Ectodermal cell (in vitro differentiated cells): ENCODE results near the gene RCL1.

Source experiments
- H3K27ac ChIP-seq: 2 replicates; pipeline ENCODE4 v1.7.0; 2013; ENCODE audit warnings: mild to moderate bottlenecking, low read depth, low read length; ENCODE audit not compliant: insufficient read depth, poor library complexity, severe bottlenecking
- H3K27me3 ChIP-seq: 2 replicates; pipeline ENCODE4 v1.7.0; 2013; ENCODE audit warnings: mild to moderate bottlenecking, low read length; ENCODE audit not compliant: insufficient read depth, control insufficient read depth, poor library complexity, severe bottlenecking
- H3K36me3 ChIP-seq: one replicate; pipeline ENCODE4 v1.7.0; 2013; ENCODE audit warnings: low read length; ENCODE audit not compliant: control insufficient read depth, insufficient read depth
- H3K4me1 ChIP-seq: one replicate; pipeline ENCODE4 v1.7.0; 2013; ENCODE audit warnings: low read length; ENCODE audit not compliant: control insufficient read depth, insufficient read depth
- H3K4me3 ChIP-seq: 2 replicates; pipeline ENCODE4 v1.7.0; 2013; ENCODE audit warnings: low read depth, low read length, control low read depth; ENCODE audit not compliant: insufficient read depth
- H3K9me3 ChIP-seq: 2 replicates; pipeline ENCODE4 v1.7.0; 2013; ENCODE audit warnings: mild to moderate bottlenecking, low read length, moderate library complexity; ENCODE audit not compliant: control insufficient read depth
- WGBS, 2 experiments: methylation state at CpG; one replicate each; pipeline ENCODE4 v1.1.7; 2013; ENCODE audit warnings: missing lambda C conversion rate in 2 of 2; 5-methylcytosine and 5-hydroxymethylcytosine counted together

RCL1 gene

GRCh38 chr9:4828761-4829160 is 36.0 kb downstream of the RCL1 start:
- no peaks in the 10 kb centered on the region for H3K9me3 ChIP-seq
- WGBS, 2 experiments: 89 to 91% methylated on average over 2 of the region's 2 CpGs

DNA sequence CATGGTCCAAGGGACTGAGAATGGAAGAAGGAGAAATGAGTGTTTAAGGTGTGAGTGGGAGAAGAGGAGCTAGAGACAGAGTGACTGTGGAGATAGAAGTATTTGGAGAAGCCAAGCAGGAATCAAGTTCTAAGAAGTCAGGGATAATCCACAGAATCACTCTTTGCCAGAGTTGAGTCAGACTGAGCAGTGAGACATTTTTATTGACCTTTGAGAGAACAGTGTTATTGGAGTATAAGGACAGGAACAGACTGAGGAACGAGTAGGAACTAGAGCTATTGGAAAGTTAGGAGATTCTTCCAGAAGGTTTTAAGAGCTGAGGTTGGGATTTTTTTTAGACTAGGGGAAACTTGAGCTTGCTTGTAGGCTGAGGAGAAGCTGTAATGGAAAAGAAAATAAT is 37.2 kb downstream of the RCL1 start:
- H3K36me3 ChIP-seq: no peaks in the 10 kb centered on the region
- no peak overlapping the region for H3K27ac ChIP-seq
- no peaks in the 10 kb centered on the region for H3K9me3 ChIP-seq
- H3K27me3 ChIP-seq: no peaks in the 10 kb centered on the region
- 89 to 92% methylated on average over 1 of the region's 1 CpG for WGBS, 2 experiments
- H3K4me3 ChIP-seq: no peak overlapping the region
- H3K4me1 ChIP-seq: no peaks in the 10 kb centered on the region

More at GRCh38 chr9:4828761-4829160, 36.0 kb downstream of the RCL1 start:
- Histone ChIP-seq H3K4me3 (no peak overlapping the region), H3K36me3 (no peaks in the 10 kb centered on the region), H3K4me1 (no peaks in the 10 kb centered on the region), H3K27ac (no peak overlapping the region), H3K27me3 (no peaks in the 10 kb centered on the region)

GRCh38 chr9:4830699-4831098 is 38.0 kb downstream of the RCL1 start:
- Histone ChIP-seq H3K4me1 (no peaks in the 10 kb centered on the region), H3K4me3 (no peak overlapping the region), H3K36me3 (no peaks in the 10 kb centered on the region), H3K27ac (no peak overlapping the region), H3K9me3 (no peaks in the 10 kb centered on the region), H3K27me3 (no peaks in the 10 kb centered on the region)
- 75 to 76% methylated on average over 5 of the region's 5 CpGs for WGBS, 2 experiments

GRCh38 chr9:4831119-4831518 is 38.4 kb downstream of the RCL1 start:
- H3K36me3 ChIP-seq: no peaks in the 10 kb centered on the region
- H3K9me3 ChIP-seq: no peaks in the 10 kb centered on the region
- 91 to 93% methylated on average over 5 of the region's 5 CpGs for WGBS, 2 experiments
- no peaks in the 10 kb centered on the region for H3K27me3 ChIP-seq
- H3K4me1 ChIP-seq: no peaks in the 10 kb centered on the region
- H3K27ac ChIP-seq: no peak overlapping the region
- H3K4me3 ChIP-seq: no peak overlapping the region

DNA sequence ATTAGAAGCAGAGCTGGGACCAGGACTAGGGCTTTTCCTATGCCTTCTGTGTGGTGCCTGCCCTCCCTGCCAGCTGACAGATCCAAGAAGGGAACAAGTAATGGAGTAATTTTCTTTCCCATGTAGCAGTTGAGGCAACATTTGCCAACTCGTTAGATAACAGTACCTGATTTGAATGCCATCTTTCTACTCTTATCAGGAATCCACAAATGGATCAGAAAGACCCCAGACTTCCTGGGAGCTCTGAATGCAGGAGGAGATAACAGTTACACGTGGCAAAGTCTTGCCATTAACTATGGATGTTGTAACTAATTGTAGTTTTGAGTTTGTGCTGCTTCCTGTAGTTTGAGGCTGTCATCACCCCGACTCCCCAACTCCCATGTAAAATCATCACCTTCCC is 39.2 kb downstream of the RCL1 start:
- H3K9me3 ChIP-seq: no peaks in the 10 kb centered on the region
- H3K27me3 ChIP-seq: no peaks in the 10 kb centered on the region
- H3K4me3 ChIP-seq: no peak overlapping the region
- H3K4me1 ChIP-seq: no peaks in the 10 kb centered on the region
- no peak overlapping the region for H3K27ac ChIP-seq
- H3K36me3 ChIP-seq: no peaks in the 10 kb centered on the region
- WGBS, 2 experiments: 92 to 94% methylated on average over 2 of the region's 3 CpGs

GRCh38 chr9:4832786-4833579 is 40.2 kb downstream of the RCL1 start:
- H3K9me3 ChIP-seq: no peaks in the 10 kb centered on the region
- whole genome bisulfite sequencing, 2 experiments: 83 to 93% methylated on average over 7 of the region's 7 CpGs
- H3K27me3 ChIP-seq: no peaks in the 10 kb centered on the region
- no peak overlapping the region for H3K4me3 ChIP-seq
- no peaks in the 10 kb centered on the region for H3K36me3 ChIP-seq
- H3K4me1 ChIP-seq: peaks cover 4% of the 10 kb centered on the region
- no peak overlapping the region for H3K27ac ChIP-seq

DNA sequence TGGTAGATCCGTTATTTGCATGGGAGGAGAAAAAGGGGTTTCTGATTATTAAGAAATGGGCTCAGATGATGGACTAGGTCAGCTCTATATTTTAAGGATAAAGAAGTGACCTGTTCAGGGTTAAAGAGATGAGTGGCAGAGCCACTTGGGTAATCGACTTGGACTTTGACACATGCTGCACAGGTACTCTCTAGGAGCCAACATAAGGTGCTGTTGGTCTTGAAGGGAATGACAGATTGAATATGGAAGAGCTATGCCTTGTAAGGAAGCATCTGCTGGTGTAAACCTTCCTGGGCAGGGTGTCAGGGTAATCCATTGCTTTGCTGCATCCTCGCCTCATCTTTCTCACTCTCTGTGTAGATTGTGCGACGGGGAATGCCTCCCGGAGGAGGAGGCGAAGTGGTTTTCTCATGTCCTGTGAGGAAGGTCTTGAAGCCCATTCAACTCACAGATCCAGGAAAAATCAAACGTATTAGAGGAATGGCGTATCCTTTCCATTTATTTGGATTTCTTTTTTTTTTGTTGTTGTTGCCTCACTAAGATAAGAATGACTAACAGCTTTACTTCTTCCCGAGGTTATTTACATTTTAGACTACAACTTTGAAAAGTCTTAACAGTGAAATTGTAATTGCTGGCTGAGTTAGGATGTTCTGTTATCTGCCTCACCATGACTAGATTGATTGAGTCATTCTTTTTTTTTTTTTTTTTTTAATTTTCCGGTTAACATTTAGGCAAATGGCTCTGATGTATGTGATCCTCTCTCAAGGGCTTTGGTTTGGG is 41.2 kb downstream of the RCL1 start:
- 92 to 94% methylated on average over 10 to 11 of the region's 11 CpGs for WGBS, 2 experiments
- Histone ChIP-seq H3K4me3 (no peak overlapping the region), H3K27ac (no peak overlapping the region), H3K27me3 (no peaks in the 10 kb centered on the region), H3K36me3 (no peaks in the 10 kb centered on the region), H3K4me1 (peaks cover 4% of the 10 kb centered on the region), H3K9me3 (no peaks in the 10 kb centered on the region)

- no peaks in the 10 kb centered on the region for H3K9me3 ChIP-seq
- H3K27ac ChIP-seq: no peak overlapping the region
- H3K36me3 ChIP-seq: no peaks in the 10 kb centered on the region
- no peak overlapping the region for H3K4me3 ChIP-seq
- H3K4me1 ChIP-seq: peaks cover 4% of the 10 kb centered on the region
- 92 to 95% methylated on average over 3 of the region's 3 CpGs for WGBS, 2 experiments
- no peaks in the 10 kb centered on the region for H3K27me3 ChIP-seq
Observed at GRCh38 chr9:4836676-4837075, 43.9 kb downstream of the RCL1 start.

DNA sequence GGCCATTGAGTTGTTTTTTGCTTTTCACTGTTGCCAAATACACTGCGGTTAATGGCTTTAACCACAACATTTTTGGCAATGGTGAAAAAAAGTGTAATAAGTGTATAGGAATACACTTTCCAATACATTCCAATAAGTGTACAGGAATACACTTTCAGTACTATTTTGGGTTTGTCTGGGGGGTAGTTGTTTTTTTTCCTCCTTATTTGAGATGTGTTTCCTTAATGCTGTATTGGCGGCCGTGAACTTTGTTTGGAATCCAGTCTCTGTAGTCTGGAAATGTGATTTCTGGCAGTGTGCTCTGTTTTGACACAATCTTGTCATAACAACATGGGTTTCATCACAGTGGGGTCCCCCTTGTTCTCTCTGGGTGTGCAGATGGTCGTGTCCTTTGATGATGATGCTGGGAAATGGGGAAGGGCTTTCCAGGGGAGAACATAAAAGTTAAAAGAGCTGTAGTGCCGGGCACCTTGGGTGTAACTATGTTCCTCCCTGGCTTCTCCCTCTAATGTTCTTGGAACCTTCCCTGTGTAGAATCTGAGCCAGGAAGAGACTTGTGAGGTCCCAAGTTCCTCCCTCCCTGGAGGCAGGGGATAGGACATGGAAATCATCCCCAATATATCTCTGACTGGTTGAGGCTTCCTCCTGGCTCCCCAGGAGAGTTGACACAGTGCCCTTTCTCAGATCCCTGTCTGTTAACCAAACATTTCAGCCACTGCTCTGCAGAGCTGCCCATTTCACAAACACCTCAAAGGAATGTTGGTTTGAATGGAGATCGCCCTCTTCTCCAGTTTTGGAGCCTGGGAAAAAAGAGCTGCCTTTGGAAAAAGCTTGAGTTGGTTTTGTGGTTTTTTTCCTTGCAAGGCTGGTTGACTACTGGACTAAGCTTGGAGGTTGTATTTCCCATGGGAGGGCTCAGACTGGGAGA is 44.8 kb downstream of the RCL1 start:
- no peaks in the 10 kb centered on the region for H3K9me3 ChIP-seq
- no peaks in the 10 kb centered on the region for H3K36me3 ChIP-seq
- H3K27ac ChIP-seq: no peak overlapping the region
- no peak overlapping the region for H3K4me3 ChIP-seq
- H3K4me1 ChIP-seq: peaks cover 4% of the 10 kb centered on the region
- WGBS, 2 experiments: 91 to 94% methylated on average over 5 to 6 of the region's 6 CpGs
- no peaks in the 10 kb centered on the region for H3K27me3 ChIP-seq

- H3K27me3 ChIP-seq: no peaks in the 10 kb centered on the region
- no peaks in the 10 kb centered on the region for H3K36me3 ChIP-seq
- WGBS, 2 experiments: 46 to 50% methylated on average over 2 of the region's 3 CpGs
- H3K4me3 ChIP-seq: no peak overlapping the region
- H3K27ac ChIP-seq: no peak overlapping the region
- H3K4me1 ChIP-seq: peaks cover 4% of the 10 kb centered on the region
- H3K9me3 ChIP-seq: no peaks in the 10 kb centered on the region
Observed at GRCh38 chr9:4838189-4838546, 45.4 kb downstream of the RCL1 start.
